ENCODE data around the gene MACF1.

GRCh38 chr1:39425634-39426033 lies 221.1 kb downstream of the MACF1 start:
- no peak for TF ChIP-seq CTCF (IDR thresholded peaks at IDR 0.05)
- no peak for TF ChIP-seq POLR2A (IDR thresholded peaks at IDR 0.05)
